Thyroid gland (tissue), 4 donors: Measurements from ENCODE around the gene ZBP1. TPM values are rescaled to one million over a fixed set of nuclear protein-coding genes. Genes with fewer than 3 reads are reported as not detected.

Source experiments
- DNase-seq, 2 donors: peaks; one replicate each; pipeline ENCODE4 v3.0.0-alpha.2; 2019
- H3K27ac ChIP-seq, 3 donors: fragments of 200-600 bp; sonication (generic); 1 replicate in 2 of 3; 2 replicates in 1 of 3; pipeline ENCODE4 v1.5.1; 2016 to 2019; ENCODE audit warnings: mild to moderate bottlenecking in 1 of 3, moderate library complexity in 1 of 3
- H3K27me3 ChIP-seq: fragments of 200-600 bp; sonication (generic); one replicate; pipeline ENCODE4 v1.5.1; 2019
- H3K36me3 ChIP-seq, 2 donors: fragments of 200-600 bp; sonication (generic); one replicate each; pipeline ENCODE4 v1.5.1; 2016 to 2019
- H3K4me1 ChIP-seq, 2 donors: fragments of 200-600 bp; sonication (generic); one replicate each; pipeline ENCODE4 v1.5.1; 2017 to 2019
- H3K4me3 ChIP-seq, 3 donors: fragments of 200-600 bp; sonication (generic); replicated peaks in 1 of 3; 1 replicate in 2 of 3; 2 replicates in 1 of 3; pipeline ENCODE4 v1.5.1; 2016; ENCODE audit warnings: mild to moderate bottlenecking in 1 of 3
- H3K9me3 ChIP-seq: fragments of 200-600 bp; sonication (generic); one replicate; pipeline ENCODE4 v1.5.1; 2017
- POLR2A ChIP-seq, 2 donors: fragments of 450-650 bp; IDR thresholded peaks; one replicate each; pipeline ENCODE4 v1.6.1; 2017; ENCODE audit warnings: antibody characterized with exemption in 2 of 2, mild to moderate bottlenecking in 2 of 2, moderate library complexity in 1 of 2
- WGBS, 2 donors: methylation state at CpG; one replicate each; pipeline ENCODE4 v1.1.5; 2017; 5-methylcytosine and 5-hydroxymethylcytosine counted together
- intact Hi-C: fragments of 100-400 bp; cut with DNase I; formaldehyde crosslinking; loops from one replicate; pipeline ENCODE4 v1.15.1; 2023
- total RNA-seq, 4 donors: library from RNA; depleted of rRNA; stranded (reverse); fragments of >200 nt; gene quantifications; one replicate each; pipeline ENCODE4 v1.2.3, GENCODE V29; 2016
- TF ChIP-seq, protein P1 (sequence below), 6 experiments: fragments of 200-600 bp in 3 of 6; fragments of 450-650 bp in 3 of 6; sonication (generic) in 3 of 6; IDR thresholded peaks; one replicate each; pipeline ENCODE4 v1.5.1; 2016 to 2019; ENCODE audit warnings: antibody characterized with exemption in 6 of 6, mild to moderate bottlenecking in 2 of 6, inconsistent platforms in 1 of 6, moderate library complexity in 1 of 6

The ZBP1 gene
- total RNA-seq, 4 donors from 2014 or later: 0.33 to 1.5 (median 0.34) TPM; not detected in 1

DNA sequence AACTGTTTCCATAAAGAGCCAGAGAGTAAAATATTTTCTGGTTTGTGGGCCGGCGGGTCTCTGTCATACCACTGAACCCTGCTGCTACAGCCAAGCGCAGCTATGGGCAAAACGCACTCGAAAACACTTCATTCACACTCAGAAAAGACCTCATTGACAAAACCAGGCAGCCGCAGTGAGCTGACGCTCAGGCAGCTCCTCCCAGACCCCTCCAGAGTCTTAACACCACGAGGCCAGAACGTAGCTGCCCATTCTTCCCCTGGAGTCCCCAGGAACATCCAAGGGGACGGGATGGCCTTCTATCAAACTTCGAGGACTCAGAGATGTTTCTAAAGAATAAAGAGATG lies 35.6 kb upstream of the ZBP1 start:
- intact Hi-C loops: loop anchor here (2.0 to 10.0 kb wide), 2 partner anchors 429 to 523 kb away; no protein-coding TSS in a partner anchor
- Histone ChIP-seq H3K27me3 (no peaks in the 10 kb centered on the region), H3K36me3 (peaks cover 7% of the 10 kb centered on the region in 2 donors), H3K9me3 (no peaks in the 10 kb centered on the region), H3K27ac (no peak overlapping the region), H3K4me1 (peaks cover 3 to 4% of the 10 kb centered on the region in 2 donors), H3K4me3 (no peak overlapping the region)
- WGBS, 2 donors: 80 to 82% methylated on average over 10 to 11 of the region's 11 CpGs
- no peak for DNase-seq
- TF ChIP-seq, protein P1, sequence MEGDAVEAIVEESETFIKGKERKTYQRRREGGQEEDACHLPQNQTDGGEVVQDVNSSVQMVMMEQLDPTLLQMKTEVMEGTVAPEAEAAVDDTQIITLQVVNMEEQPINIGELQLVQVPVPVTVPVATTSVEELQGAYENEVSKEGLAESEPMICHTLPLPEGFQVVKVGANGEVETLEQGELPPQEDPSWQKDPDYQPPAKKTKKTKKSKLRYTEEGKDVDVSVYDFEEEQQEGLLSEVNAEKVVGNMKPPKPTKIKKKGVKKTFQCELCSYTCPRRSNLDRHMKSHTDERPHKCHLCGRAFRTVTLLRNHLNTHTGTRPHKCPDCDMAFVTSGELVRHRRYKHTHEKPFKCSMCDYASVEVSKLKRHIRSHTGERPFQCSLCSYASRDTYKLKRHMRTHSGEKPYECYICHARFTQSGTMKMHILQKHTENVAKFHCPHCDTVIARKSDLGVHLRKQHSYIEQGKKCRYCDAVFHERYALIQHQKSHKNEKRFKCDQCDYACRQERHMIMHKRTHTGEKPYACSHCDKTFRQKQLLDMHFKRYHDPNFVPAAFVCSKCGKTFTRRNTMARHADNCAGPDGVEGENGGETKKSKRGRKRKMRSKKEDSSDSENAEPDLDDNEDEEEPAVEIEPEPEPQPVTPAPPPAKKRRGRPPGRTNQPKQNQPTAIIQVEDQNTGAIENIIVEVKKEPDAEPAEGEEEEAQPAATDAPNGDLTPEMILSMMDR (IDR thresholded peaks at IDR 0.05): no peak
- TF ChIP-seq POLR2A (IDR thresholded peaks at IDR 0.05): no peak

DNA sequence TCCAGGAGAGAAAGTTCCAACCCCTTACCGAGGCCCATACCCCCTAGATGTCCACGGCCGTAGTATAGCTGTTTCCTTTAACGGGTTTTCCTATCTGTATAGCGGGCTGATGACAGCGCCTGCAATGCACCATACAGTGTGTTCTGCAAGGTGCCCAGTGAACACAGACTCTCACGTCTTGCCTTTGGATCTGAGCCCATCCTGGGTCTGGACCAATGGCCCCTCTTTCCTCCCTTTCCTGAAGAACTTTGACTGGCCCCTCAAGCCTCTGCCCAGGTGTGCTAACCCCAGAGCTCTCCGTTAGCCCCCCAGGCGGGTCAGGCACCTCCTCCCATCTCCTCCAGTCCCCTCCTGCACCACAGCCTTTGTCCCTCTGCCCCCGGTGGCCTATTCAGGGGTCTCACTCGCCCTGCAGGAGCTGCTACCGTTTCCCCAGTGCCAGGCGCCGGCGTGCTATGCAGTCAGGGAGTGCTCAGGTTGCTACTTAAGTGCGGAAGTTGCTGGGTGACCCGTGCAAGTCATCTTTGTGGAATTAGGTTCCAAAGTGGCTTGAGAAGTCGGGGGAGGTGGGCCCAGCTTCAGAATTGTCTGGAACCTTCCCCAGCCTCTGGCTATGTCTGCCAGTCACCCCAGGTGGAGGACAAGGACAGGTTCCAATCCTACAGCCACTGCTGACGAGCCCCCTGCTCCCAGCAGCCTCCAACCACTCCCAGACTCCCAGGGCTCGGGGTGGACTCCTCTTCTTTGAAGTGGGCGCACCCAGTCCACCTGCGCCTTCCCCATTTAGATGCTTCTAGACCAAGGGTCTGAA lies 35.0 kb upstream of the ZBP1 start:
- Histone ChIP-seq H3K36me3 (peaks cover 7% of the 10 kb centered on the region in 2 donors), H3K9me3 (no peaks in the 10 kb centered on the region), H3K4me1 (no peaks in the 10 kb centered on the region), H3K4me3 (no peak overlapping the region), H3K27ac (no peak overlapping the region), H3K27me3 (no peaks in the 10 kb centered on the region)
- intact Hi-C loops: loop anchor here (2.0 to 10.0 kb wide), 2 partner anchors 430 to 524 kb away; no protein-coding TSS in a partner anchor
- WGBS, 2 donors: 80 to 89% methylated on average over 18 to 22 of the region's 22 CpGs
- DNase-seq: no peak
- TF ChIP-seq POLR2A (IDR thresholded peaks at IDR 0.05): no peak
- TF ChIP-seq, protein P1 (IDR thresholded peaks at IDR 0.05): no peak

DNA sequence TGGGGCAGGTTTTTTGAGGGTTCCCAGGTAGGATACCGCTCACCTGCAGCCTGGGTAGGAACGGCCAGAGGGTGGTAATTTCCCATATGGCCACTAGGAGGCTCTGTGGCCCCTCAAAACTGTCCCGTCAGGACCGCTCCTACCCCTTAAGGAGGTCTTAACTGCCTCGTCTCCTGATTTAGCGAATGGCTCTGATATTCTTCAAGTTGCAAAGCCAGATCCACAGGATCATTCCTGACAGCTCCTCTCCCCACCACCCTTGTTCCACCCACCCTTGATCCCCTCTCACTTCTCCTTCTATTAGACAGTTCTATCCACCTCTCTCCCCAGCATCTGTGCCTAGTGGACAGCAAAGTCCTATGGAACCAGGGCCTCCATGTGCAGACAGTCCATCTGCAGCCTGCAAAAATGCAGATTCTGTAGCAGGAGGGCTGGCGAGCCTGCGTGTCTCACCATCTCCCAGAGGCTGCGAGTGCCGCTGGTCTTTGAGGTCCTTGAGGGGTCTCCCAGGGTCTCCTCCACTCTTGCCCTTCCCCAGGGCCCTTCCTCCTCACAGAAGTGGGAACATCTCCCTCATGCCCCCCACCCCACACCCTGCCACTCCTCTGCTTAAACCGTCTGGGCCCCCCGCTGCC lies 34.3 kb upstream of the ZBP1 start:
- H3K27me3 ChIP-seq: no peaks in the 10 kb centered on the region
- H3K4me1 ChIP-seq: no peaks in the 10 kb centered on the region
- H3K4me3 ChIP-seq: no peak overlapping the region
- DNase-seq: peak; percentile 52 to 55
- no peak overlapping the region for H3K27ac ChIP-seq
- intact Hi-C loops: loop anchor here (2.0 to 10.0 kb wide), 2 partner anchors 430 to 524 kb away; no protein-coding TSS in a partner anchor
- TF ChIP-seq, protein P1 (IDR thresholded peaks at IDR 0.05): peak; percentile 77 to 93 (median 88)
- no peak for TF ChIP-seq POLR2A (IDR thresholded peaks at IDR 0.05)
- peaks cover 7% of the 10 kb centered on the region in 2 donors for H3K36me3 ChIP-seq
- no peaks in the 10 kb centered on the region for H3K9me3 ChIP-seq
- 43 to 45% methylated on average over 12 of the region's 12 CpGs for WGBS, 2 donors

DNA sequence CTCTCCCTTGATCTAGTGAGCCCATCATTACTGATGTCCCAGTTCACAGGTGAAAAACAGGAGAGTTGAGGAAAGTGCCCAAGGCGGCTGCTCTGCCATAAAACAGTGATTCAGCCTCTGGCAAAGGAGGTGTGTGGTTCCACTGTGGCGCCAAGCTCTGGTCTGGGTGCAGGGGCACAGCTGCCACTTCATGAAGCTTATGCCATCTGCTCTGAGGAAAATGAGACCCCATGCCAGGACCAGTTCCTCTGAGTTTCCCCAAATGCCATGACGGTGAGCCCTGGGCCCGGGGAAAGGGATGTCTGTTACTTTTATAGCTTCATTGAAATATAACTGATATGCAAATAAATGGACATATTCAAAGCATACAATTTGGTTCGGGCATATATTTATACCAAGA lies 33.7 kb upstream of the ZBP1 start:
- Histone ChIP-seq H3K27ac (no peak overlapping the region), H3K4me3 (no peak overlapping the region), H3K36me3 (peaks cover 7% of the 10 kb centered on the region in 2 donors), H3K9me3 (no peaks in the 10 kb centered on the region), H3K4me1 (no peaks in the 10 kb centered on the region), H3K27me3 (no peaks in the 10 kb centered on the region)
- intact Hi-C loops: loop anchor here (2.0 to 10.0 kb wide), 2 partner anchors 431 to 525 kb away; no protein-coding TSS in a partner anchor
- DNase-seq: no peak
- 65% methylated on average over 5 of the region's 5 CpGs for WGBS, 2 donors
- no peak for TF ChIP-seq POLR2A (IDR thresholded peaks at IDR 0.05)
- TF ChIP-seq, protein P1 (IDR thresholded peaks at IDR 0.05): no peak

DNA sequence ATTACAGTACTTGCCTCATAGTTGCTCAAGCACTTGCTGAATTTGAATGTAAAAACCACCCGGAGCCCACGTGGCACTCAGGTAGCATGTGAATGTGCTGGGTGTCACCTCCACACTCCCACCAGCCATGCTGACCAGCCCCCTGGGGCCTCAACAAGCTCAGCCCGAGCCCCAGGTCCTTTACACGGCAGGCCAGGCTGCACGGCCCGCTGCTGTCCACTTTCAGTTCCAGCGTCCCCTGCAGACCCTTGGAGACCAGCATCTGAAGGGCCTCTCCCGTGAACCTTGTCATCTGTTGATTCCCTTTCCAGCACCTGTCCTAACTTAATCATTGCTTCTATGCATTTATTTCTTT lies 33.3 kb upstream of the ZBP1 start:
- H3K9me3 ChIP-seq: no peaks in the 10 kb centered on the region
- no peak overlapping the region for H3K27ac ChIP-seq
- intact Hi-C loops: loop anchor here (10.0 kb wide), 1 partner anchor 431 kb away; no protein-coding TSS in a partner anchor
- no peaks in the 10 kb centered on the region for H3K27me3 ChIP-seq
- TF ChIP-seq, protein P1 (IDR thresholded peaks at IDR 0.05): no peak
- no peak for TF ChIP-seq POLR2A (IDR thresholded peaks at IDR 0.05)
- DNase-seq: no peak
- 85 to 90% methylated on average over 8 of the region's 8 CpGs for WGBS, 2 donors
- peaks cover 0 to 1% of the 10 kb centered on the region in 2 donors for H3K4me1 ChIP-seq
- H3K4me3 ChIP-seq: no peak overlapping the region
- peaks cover 7% of the 10 kb centered on the region in 2 donors for H3K36me3 ChIP-seq
